ENCODE measurements around the gene ADIRF.
"Not testable (repeated sequence)": the region's sequence is repeated elsewhere in the genome, so short reads cannot be mapped to it uniquely, and the experiment has no call there.

ADIRF gene

DNA sequence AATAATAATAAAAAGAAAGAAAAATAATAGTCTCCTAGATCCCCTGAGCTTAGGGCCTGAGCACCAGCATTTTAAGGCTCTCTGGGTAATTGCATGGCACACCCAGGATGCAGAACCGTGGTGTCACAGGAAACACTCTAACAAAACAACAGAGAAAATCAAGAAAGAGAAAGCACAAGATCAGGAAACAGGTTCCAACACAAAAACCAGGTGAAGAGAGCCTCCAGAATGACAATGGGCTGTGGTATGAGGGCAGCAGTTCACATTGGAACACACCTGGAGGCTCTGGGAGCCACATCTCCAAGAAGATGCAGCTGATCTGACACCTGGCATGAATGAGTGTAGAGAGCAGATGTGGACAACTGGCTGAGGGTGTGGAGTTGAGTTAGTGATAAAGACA is 17.9 kb upstream of the ADIRF start:
- no peak overlapping the region for H3K27ac ChIP-seq
- TF ChIP-seq, protein P1, sequence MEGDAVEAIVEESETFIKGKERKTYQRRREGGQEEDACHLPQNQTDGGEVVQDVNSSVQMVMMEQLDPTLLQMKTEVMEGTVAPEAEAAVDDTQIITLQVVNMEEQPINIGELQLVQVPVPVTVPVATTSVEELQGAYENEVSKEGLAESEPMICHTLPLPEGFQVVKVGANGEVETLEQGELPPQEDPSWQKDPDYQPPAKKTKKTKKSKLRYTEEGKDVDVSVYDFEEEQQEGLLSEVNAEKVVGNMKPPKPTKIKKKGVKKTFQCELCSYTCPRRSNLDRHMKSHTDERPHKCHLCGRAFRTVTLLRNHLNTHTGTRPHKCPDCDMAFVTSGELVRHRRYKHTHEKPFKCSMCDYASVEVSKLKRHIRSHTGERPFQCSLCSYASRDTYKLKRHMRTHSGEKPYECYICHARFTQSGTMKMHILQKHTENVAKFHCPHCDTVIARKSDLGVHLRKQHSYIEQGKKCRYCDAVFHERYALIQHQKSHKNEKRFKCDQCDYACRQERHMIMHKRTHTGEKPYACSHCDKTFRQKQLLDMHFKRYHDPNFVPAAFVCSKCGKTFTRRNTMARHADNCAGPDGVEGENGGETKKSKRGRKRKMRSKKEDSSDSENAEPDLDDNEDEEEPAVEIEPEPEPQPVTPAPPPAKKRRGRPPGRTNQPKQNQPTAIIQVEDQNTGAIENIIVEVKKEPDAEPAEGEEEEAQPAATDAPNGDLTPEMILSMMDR (conservative IDR thresholded peaks at IDR 0.05) = no peak
- no peak for TF ChIP-seq ZFX (IDR thresholded peaks at IDR 0.05)

DNA sequence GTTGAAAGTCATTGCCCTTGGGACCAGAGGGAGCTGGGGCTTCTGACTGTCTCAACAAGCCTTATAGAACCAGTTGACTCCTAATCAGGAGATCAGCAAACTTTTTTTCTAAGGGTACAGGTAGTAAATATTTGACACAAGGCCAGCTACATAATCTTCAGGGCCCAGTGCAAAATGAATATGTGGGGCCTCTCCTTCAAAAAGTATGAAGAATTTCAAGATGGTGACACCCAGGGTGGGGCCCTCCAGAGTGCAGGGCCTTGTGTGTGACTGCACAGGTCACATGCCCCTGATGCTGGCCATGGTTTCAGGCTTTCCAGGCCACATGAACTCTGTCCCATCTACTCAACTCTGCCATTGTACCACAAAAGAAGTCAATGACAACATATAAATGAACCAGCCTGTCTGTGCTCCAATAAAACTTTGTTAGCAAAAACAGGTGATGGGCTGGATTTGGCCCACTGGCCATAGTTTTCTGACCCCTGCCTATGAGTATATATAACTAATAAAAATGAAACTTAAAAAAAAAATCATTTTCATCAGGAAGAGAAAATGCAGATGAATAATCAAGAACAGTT is 17.0 kb upstream of the ADIRF start:
- no peak overlapping the region for H3K27ac ChIP-seq
- TF ChIP-seq, protein P1 (conservative IDR thresholded peaks at IDR 0.05) = no peak
- TF ChIP-seq ZFX (IDR thresholded peaks at IDR 0.05) = no peak

DNA sequence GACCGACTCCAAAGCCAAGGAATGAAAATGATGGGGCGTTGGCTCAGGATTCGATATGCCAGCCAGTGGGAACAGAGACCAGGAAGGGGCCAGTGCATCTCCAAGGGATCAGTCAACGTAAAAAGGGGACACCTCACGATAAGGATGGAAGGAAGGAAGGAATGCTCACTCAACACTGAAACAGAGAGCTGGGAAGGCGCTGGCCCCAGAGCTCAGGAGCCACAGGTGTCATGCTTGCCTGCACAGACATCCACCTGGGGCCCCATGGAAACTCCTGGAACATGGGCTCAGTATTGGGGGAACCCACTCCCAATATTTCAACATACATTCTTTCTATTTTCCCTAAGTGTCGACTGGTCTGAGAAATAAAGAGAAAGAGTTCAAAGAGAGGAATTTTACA is 16.2 kb upstream of the ADIRF start:
- no peak for TF ChIP-seq ZFX (IDR thresholded peaks at IDR 0.05)
- TF ChIP-seq, protein P1 (conservative IDR thresholded peaks at IDR 0.05) = no peak
- H3K27ac ChIP-seq = no peak overlapping the region

DNA sequence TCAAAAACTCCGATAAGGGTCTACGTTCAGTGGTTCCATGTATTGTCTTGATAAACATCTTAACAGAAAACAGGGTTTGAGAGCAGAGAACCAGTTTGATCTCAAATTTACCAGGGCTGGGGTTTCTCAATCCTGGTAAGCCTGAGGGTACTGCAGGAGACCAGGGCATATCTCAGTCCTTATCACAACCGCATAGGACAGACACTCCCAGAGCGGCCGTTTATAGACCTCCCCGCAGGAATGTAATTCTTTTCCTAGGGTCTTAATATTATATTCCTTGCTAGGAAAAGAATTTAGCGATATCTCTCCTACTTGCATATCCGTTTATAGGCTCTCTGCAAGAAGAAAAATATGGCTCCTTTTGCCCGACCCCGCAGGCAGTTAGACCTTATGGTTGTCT is 15.6 kb upstream of the ADIRF start:
- not testable (repeated sequence) for H3K27ac ChIP-seq

DNA sequence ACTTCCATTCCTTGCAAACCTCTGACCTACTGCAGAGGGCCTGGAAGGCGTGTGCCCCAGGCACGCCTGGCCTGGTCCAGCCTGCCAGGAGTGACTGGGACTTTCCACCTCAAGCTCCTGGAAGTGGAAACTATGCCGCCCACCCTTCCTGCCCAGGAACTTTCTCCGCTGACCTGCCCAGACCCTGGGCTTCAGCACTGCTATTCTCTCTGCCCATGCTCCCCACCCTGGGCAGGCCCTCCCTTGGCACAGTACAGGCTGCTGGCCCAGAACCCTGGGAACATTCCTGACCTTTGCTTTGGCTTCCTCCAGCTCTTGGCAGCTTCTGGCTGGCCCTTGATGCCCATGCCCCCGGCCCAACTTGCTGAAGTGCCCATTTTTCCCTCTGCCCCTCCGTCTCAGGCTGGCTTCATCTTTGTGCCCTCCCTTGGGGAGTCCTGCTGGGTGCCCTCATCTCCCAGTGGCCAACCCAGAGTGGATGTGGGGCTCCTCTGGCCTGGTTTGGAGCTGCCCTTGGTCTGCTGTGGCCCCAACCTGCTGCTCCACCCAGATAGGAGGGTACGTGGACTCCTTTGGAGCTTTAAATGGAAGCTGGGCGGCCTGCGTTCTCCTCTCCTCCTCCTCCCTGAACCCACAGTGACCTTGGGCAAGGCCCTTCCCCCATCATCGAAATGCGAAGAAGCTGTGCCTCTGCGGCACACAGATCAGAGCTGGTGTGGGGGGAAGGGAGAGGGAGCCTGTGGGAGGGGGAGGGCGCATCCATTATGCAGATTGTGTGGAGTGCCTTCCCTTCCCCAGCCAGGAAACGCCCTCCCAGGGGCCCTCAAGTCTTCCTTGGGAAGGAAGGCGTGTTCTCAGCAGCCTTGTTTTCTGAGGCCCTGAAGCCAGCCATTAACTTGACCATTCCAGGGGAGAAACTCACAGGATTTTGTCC is 14.3 kb upstream of the ADIRF start:
- TF ChIP-seq, protein P1 (conservative IDR thresholded peaks at IDR 0.05) = no peak
- TF ChIP-seq ZFX (IDR thresholded peaks at IDR 0.05) = no peak
- H3K27ac ChIP-seq = no peak overlapping the region

DNA sequence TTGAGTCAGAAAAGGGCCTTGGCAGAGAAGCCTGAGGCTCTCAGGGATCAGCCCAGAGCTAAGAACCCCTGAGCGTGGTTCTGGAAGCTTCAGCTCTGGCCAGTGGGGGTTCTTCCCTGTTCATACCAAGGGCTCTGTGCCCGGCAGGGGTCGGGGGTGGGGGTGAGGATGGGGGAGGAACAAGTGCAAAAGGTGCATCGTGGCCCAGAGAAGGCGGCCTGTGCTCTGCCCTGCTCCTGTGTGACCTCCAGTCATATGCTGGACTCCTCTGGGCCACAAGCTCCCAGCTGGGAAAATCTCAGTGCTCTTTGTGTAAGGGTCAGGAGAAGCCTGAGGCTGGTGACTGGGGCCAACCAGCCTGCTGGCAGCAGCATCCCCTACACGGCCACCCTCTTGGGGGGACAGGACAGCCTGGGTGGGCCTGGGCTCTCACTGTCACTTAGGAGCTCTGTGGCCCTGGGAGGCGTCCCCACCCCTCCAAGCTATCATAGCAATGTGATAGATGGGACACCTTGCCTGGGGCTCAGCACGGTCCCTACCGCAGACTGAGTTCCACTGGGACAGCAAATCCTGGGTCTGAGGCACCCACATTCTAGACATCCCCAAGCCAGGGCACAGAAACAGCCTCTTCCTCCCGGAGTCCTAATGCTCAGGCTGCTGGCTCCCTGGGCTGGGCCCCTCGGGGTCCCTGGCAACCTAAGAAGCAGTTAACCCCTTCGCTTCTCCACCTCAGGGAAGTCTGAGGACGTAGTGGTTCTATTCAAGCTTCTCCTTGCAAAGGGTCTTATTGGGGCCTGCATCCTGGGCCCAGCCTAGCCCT is 13.4 kb upstream of the ADIRF start:
- H3K27ac ChIP-seq = no peak overlapping the region
- TF ChIP-seq ZFX (IDR thresholded peaks at IDR 0.05) = no peak
- TF ChIP-seq, protein P1 (conservative IDR thresholded peaks at IDR 0.05) = no peak

DNA sequence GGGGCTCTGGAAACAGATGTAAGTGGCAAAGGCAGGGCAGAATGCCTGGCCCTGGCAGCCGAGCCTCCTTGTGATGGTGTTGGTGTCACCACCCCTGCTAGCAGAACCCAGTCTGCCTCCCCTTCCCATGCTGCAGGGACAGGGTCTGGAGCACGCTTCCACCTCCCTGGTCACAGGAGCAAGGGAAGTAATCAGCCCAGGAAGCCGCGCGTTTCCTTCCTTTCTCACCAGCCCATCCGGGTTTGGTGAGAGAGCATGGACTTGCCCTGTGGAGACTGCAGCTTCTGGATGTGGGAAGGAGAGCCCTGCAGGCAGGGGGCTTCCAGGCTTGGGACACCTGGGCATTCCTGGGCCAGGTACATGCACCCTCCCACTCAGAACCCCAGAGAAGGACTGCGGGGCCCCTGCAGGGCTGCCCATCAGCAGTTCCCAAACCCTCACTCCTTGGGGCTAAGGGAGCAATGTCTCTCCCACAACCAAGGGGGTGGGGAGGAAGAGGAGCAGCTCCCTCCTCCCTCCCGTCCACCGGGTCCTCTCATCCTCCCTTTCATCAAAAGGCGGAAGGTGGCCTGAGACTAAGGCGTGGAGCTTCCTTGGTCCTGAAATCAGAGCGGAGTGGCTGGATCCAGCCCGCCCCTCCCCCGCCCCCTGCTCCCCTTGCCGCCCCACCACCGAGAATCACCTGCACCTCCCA is 12.6 kb upstream of the ADIRF start:
- H3K27ac ChIP-seq = no peak overlapping the region
- TF ChIP-seq, protein P1 (conservative IDR thresholded peaks at IDR 0.05) = no peak
- no peak for TF ChIP-seq ZFX (IDR thresholded peaks at IDR 0.05)
